HG02884 (cell line): ENCODE results near the gene KIF3B.
A peak's percentile ranks its signal among the peaks of the same experiment; 100 is the strongest.

Source experiments
- ATAC-seq: cut with Tn5 transposase; IDR thresholded peaks from one replicate; pipeline ENCODE4 v1.9.1; 2021; ENCODE audit warnings: mild to moderate bottlenecking, moderate library complexity; ENCODE audit not compliant: unreplicated experiment

The KIF3B gene

GRCh38 chr20:32277361-32278198 is at the start of gene KIF3B:
TSS of gene KIF3B (plus strand) at chr20:32277651. CDS start at chr20:32309778, 32,127 bp downstream.
- ATAC-seq, result peak; percentile 56

GRCh38 chr20:32227744-32228688 is 49.4 kb upstream of the KIF3B start:
- no peak for ATAC-seq

GRCh38 chr20:32229251-32229747 is 48.2 kb upstream of the KIF3B start:
- no peak for ATAC-seq

- ATAC-seq, result no peak
Measured at GRCh38 chr20:32230707-32231106, 46.7 kb upstream of the KIF3B start.

- ATAC-seq, result no peak
Measured at GRCh38 chr20:32231245-32231644, 46.2 kb upstream of the KIF3B start.

- no peak for ATAC-seq
Measured at GRCh38 chr20:32231847-32232246, 45.6 kb upstream of the KIF3B start.

- ATAC-seq, result no peak
Measured at GRCh38 chr20:32232326-32232886, 45.0 kb upstream of the KIF3B start.

GRCh38 chr20:32233286-32233685 is 44.2 kb upstream of the KIF3B start:
- no peak for ATAC-seq

GRCh38 chr20:32234135-32234808 is 43.2 kb upstream of the KIF3B start:
- no peak for ATAC-seq

- ATAC-seq, result no peak
Measured at GRCh38 chr20:32235331-32236047, 42.0 kb upstream of the KIF3B start.

GRCh38 chr20:32236048-32236533 is 41.4 kb upstream of the KIF3B start:
- ATAC-seq, result no peak

- no peak for ATAC-seq
Measured at GRCh38 chr20:32236819-32237218, 40.6 kb upstream of the KIF3B start.

- no peak for ATAC-seq
Measured at GRCh38 chr20:32237419-32237818, 40.0 kb upstream of the KIF3B start.

- ATAC-seq, result no peak
Measured at GRCh38 chr20:32238483-32239425, 38.7 kb upstream of the KIF3B start.

GRCh38 chr20:32240205-32240604 is 37.2 kb upstream of the KIF3B start:
- ATAC-seq, result no peak

- no peak for ATAC-seq
Measured at GRCh38 chr20:32241807-32242206, 35.6 kb upstream of the KIF3B start.

- no peak for ATAC-seq
Measured at GRCh38 chr20:32244150-32244823, 33.2 kb upstream of the KIF3B start.

- ATAC-seq, result no peak
Measured at GRCh38 chr20:32244959-32245358, 32.5 kb upstream of the KIF3B start.
